Measurements from ENCODE around the gene ORMDL3. TPM values are rescaled to one million over a fixed set of nuclear protein-coding genes. Genes with fewer than 3 reads are reported as not detected.
"Not testable (repeated sequence)": the region's sequence is repeated elsewhere in the genome, so short reads cannot be mapped to it uniquely, and the experiment has no call there.

Gene ORMDL3
- total RNA-seq, 1 donor from 2014 or later = 26.6 TPM

DNA sequence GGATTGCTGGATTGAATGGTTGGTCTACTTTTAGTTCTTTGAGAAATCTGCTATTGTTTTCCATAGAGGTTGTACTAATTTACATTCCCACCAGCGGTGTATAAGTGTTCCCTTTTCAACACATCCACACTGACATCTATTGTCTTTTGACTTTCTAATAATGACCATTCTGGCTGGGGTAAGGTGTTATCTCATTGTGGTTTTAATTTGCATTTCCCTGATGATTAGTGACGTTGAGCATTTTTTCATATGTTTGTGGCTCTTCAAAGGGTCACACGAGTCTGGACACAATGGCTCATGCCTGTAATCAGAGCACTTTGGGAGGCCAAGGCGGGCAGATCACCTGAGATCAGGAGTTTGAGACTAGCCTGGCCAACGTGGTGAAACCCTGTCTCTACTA, 41.3 kb downstream of the ORMDL3 start:
- not testable (repeated sequence) for DNase-seq (ENCODE audit: low read depth, low spot score)

DNA sequence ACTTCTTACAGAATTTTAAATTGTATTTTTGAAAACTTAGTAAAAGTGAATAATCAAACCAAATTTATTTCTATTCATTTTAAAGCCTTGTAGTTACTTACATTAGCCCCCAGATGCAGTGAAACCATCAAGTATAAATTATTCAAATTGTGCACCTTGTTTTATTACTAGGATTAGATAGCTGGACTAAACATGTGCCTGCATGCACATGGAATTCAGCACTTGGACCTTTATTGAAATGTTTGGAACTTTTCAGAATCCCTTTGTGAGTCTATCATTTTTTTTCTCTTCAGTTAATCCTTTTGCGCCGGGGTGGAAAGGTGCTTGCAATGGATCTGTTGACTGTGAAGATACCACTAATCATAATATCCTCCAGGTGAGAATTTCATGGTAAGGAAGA, 54.6 kb downstream of the ORMDL3 start:
- DNase-seq (ENCODE audit: low read depth, low spot score) = no peak

DNA sequence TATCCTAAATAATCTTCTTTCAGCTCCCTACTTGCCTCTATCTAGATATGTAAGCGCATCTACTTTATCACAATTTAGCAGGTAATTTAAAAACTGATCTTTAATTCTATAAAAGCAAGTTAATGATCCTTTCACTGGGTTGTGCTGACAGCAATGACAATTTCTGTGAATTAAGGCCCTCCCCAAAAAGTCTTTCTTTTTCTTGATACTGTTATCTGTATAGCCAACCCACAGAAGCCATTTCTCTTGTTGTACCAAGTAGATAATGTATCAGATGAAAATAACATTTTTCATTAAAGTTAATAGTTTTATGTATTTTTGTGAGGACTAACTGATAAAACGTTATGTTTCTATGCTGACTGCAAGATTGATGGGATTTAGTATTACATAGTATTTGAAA, 55.6 kb downstream of the ORMDL3 start:
- DNase-seq (ENCODE audit: low read depth, low spot score) = no peak

Other genes with a start within 250 kb of the ORMDL3 start
- gene PGAP3, start 239.5 kb downstream of the ORMDL3 start, total RNA-seq = 3.5 and 4.2 TPM in 2 replicates
- gene ERBB2, start 227.5 kb downstream of the ORMDL3 start, total RNA-seq = 17.9 and 21.2 TPM in 2 replicates
- gene MIEN1, start 197.1 kb downstream of the ORMDL3 start, total RNA-seq = 12.5 and 16.7 TPM in 2 replicates
- gene GRB7, start 189.7 kb downstream of the ORMDL3 start, total RNA-seq = 0.04 TPM in 1 of 2 replicates, not detected in the other
- gene IKZF3, start 63.3 kb downstream of the ORMDL3 start, total RNA-seq = not detected in 2 replicates
- not detected in 2 replicates for gene ZPBP2, start 59.4 kb downstream of the ORMDL3 start, total RNA-seq
- 2.2 and 3.1 TPM in 2 replicates for gene GSDMB, start 9.0 kb downstream of the ORMDL3 start, total RNA-seq
- not detected in 2 replicates for gene LRRC3C, start 131 bp upstream of the ORMDL3 start, total RNA-seq
- gene GSDMA, start 35.4 kb upstream of the ORMDL3 start, total RNA-seq = not detected in 2 replicates
- 138 and 151 TPM in 2 replicates for gene PSMD3, start 53.2 kb upstream of the ORMDL3 start, total RNA-seq
- gene CSF3, start 87.8 kb upstream of the ORMDL3 start, total RNA-seq = 0.92 and 1.8 TPM in 2 replicates
- 38.7 and 71.2 TPM in 2 replicates for gene MED24, start 126.8 kb upstream of the ORMDL3 start, total RNA-seq
- 14.2 and 26.4 TPM in 2 replicates for gene THRA, start 135.4 kb upstream of the ORMDL3 start, total RNA-seq
- 0.73 and 0.78 TPM in 2 replicates for gene NR1D1, start 173.0 kb upstream of the ORMDL3 start, total RNA-seq
- 29.9 and 43.4 TPM in 2 replicates for gene MSL1, start 194.4 kb upstream of the ORMDL3 start, total RNA-seq
- 23.8 and 28.7 TPM in 2 replicates for gene CASC3, start 212.9 kb upstream of the ORMDL3 start, total RNA-seq
- 0.46 and 0.99 TPM in 2 replicates for gene RAPGEFL1, start 249.9 kb upstream of the ORMDL3 start, total RNA-seq

Measured in pulmonary artery endothelial cell (primary cell).